Natural killer cell (primary cell): ENCODE results near the gene ZAR1L. TPM values are rescaled to one million over a fixed set of nuclear protein-coding genes. Genes with fewer than 3 reads are reported as not detected.

ENCODE experiments used
- ATAC-seq, 3 donors: fragments of 150-1000 bp in 2 of 3; fragments of 200-7000 bp in 1 of 3; cut with Tn5 transposase; 1 replicate in 1 of 3; 2 replicates in 2 of 3; pipeline ENCODE4 v1.10.0; 2021; ENCODE audit warnings: mild to moderate bottlenecking in 2 of 3, moderate library complexity in 2 of 3
- DNase-seq, 2 donors: peaks; one replicate each; pipeline versions ENCODE4 v3.0.0 to v3.0.0-alpha.2; 2013 to 2021; ENCODE audit warnings: mixed read lengths in 1 of 2
- H3K27ac ChIP-seq: one replicate; pipeline ENCODE4 v1.5.1; 2013; ENCODE audit warnings: mild to moderate bottlenecking, low read length
- H3K27me3 ChIP-seq: one replicate; pipeline ENCODE4 v1.6.1; 2013; ENCODE audit warnings: low read length; ENCODE audit not compliant: control insufficient read depth, insufficient read depth
- H3K36me3 ChIP-seq: one replicate; pipeline ENCODE4 v1.6.1; 2013; ENCODE audit warnings: low read length; ENCODE audit not compliant: control insufficient read depth, insufficient read depth
- H3K4me1 ChIP-seq: one replicate; pipeline ENCODE4 v1.6.1; 2013; ENCODE audit warnings: low read length; ENCODE audit not compliant: control insufficient read depth, insufficient read depth
- H3K4me3 ChIP-seq: one replicate; pipeline ENCODE4 v1.5.1; 2013; ENCODE audit warnings: low read length
- H3K9me3 ChIP-seq: one replicate; pipeline ENCODE4 v1.6.1; 2013; ENCODE audit warnings: low read length; ENCODE audit not compliant: control insufficient read depth, insufficient read depth
- H3K27ac Mint-ChIP-seq, 2 donors: one replicate each; pipeline ENCODE4 v1.8.0; 2022; ENCODE audit warnings: mild to moderate bottlenecking in 2 of 2, mixed read lengths in 2 of 2, moderate library complexity in 1 of 2
- H3K27me3 Mint-ChIP-seq, 2 donors: one replicate each; pipeline ENCODE4 v1.8.0; 2022; ENCODE audit warnings: low read depth in 2 of 2, mixed read lengths in 2 of 2
- H3K36me3 Mint-ChIP-seq: one replicate; pipeline ENCODE4 v1.8.0; 2022; ENCODE audit warnings: mixed read lengths
- H3K4me1 Mint-ChIP-seq, 2 donors: one replicate each; pipeline ENCODE4 v1.8.0; 2022; ENCODE audit warnings: mixed read lengths in 2 of 2
- H3K4me3 Mint-ChIP-seq: one replicate; pipeline ENCODE4 v1.8.0; 2022; ENCODE audit warnings: mild to moderate bottlenecking, moderate library complexity, mixed read lengths
- H3K9me3 Mint-ChIP-seq, 2 donors: one replicate each; pipeline ENCODE4 v1.8.0; 2022; ENCODE audit warnings: mixed read lengths in 2 of 2
- CTCF ChIP-seq: fragments of 200-600 bp; IDR thresholded peaks from one replicate; pipeline ENCODE4 v1.8.0; 2022; ENCODE audit warnings: antibody characterized with exemption
- WGBS: methylation state at CpG from one replicate; pipeline ENCODE4 v1.1.7; 2013; ENCODE audit warnings: missing lambda C conversion rate; ENCODE audit not compliant: insufficient coverage; 5-methylcytosine and 5-hydroxymethylcytosine counted together
- intact Hi-C: fragments of 100-400 bp; cut with micrococcal nuclease; formaldehyde crosslinking; loops from one replicate; pipeline ENCODE4 v1.14.2; 2022
- total RNA-seq, 4 donors: library from RNA; stranded (reverse); fragments of 120-200 nt in 1 of 4; gene quantifications; one replicate each; pipeline versions ENCODE4 v1.2.3 to v1.2.4, GENCODE V29; 2013 to 2022

The ZAR1L gene
- total RNA-seq, 3 donors from 2014 or later (not counting 1 experiment from before 2014, with no cell fraction given) = 0.23 TPM; not detected in 2

DNA sequence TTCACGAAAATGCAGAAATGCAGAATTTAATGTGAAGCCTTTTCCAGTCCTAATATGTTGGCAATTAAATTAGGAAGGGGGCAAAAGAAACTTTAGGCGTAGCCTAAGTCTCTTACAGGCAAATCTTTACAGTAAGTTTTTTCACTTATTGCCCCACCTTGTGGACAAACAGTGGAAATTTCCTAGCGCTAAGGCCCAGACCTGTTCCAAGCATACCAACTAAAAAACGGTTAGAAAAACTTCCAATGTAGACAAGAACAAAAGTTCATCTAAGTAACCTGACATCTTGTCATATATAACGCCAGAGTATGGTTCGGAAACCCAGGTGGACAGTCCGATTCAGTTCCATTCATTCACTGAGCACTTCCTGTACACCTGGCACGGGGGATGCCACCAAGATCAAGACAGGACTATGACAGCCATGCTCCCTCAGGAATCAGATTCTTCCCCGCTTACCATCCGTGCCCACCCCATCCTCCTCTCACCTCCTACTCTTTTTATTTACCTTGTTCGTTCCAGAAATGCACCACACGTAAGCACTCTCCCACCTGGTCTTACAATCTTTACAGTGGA, 4.9 kb downstream of the ZAR1L start:
- Mint-ChIP-seq H3K4me3 (peak overlapping the region; percentile 74), H3K9me3 (no peaks in the 10 kb centered on the region), H3K27me3 (peaks cover 0 to 8% of the 10 kb centered on the region in 2 donors), H3K27ac (no peak overlapping the region), H3K4me1 (peaks cover 20 to 27% of the 10 kb centered on the region in 2 donors), H3K36me3 (no peaks in the 10 kb centered on the region)
- TF ChIP-seq CTCF = peak; percentile 72
- ATAC-seq (peak; percentile 24 to 46 (median 26)), DNase-seq (peak in 1 of 2 donors; percentile 69)
- Histone ChIP-seq H3K9me3 (no peaks in the 10 kb centered on the region), H3K36me3 (no peaks in the 10 kb centered on the region), H3K4me1 (peaks cover 15% of the 10 kb centered on the region), H3K27ac (no peak overlapping the region), H3K4me3 (no peak overlapping the region), H3K27me3 (no peaks in the 10 kb centered on the region)
- 54% methylated on average over 12 of the region's 12 CpGs for WGBS
- intact Hi-C loops = loop anchor here (1.0 to 10.0 kb wide), 2 partner anchors 275 to 400 kb away; partner anchors contain the start of gene FRY

DNA sequence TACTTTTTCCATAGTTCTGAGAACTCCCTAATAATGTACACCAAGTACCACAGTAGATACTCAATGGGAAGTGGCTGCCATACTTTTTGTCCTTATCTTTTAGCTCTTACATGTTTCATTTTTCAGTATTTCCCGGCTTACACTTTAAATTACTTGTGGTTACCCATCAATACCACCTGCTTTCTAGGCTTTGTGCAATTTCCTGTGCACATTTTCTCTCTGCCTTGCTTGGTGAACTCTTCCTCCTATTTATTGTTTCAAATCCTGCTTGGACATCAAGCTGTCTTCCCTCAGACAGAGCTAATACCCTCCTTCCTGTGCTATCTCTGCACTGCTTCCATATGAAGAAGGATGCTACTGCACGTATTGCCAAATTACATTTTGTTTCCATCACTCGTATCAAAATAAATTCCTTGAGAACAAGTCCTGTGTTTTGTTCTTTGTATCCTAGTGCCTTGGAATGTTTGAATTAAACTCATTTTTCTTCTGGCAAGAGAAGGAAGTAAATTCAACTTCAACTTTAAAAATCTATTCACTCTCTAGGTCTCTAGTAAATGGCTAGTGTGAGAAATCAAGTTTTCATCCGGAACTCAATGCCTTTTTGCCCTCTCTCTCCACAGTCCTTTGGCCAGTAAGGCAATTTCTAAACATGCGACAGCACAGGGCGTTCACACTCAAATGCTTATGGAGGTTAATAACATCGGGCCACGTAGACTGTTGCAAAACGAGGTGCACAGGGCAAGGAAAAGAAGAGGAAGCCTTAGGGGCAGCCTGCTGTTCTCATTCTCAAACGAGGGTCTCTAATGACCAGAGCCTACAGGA, 5.6 kb downstream of the ZAR1L start:
- Mint-ChIP-seq H3K9me3 (no peaks in the 10 kb centered on the region), H3K27me3 (peaks cover 0 to 8% of the 10 kb centered on the region in 2 donors), H3K4me1 (peaks cover 13 to 20% of the 10 kb centered on the region in 2 donors), H3K4me3 (peak overlapping the region; percentile 74), H3K27ac (no peak overlapping the region), H3K36me3 (no peaks in the 10 kb centered on the region)
- no peak for TF ChIP-seq CTCF
- Histone ChIP-seq H3K27ac (no peak overlapping the region), H3K4me3 (no peak overlapping the region), H3K4me1 (peaks cover 8% of the 10 kb centered on the region), H3K36me3 (no peaks in the 10 kb centered on the region), H3K27me3 (no peaks in the 10 kb centered on the region), H3K9me3 (no peaks in the 10 kb centered on the region)
- 40% methylated on average over 10 of the region's 10 CpGs for WGBS
- DNase-seq (no peak), ATAC-seq (peak in 2 of 3 donors; percentile 27 to 38)
- intact Hi-C loops = loop anchor here (1.0 to 10.0 kb wide), 2 partner anchors 275 to 399 kb away; partner anchors contain the start of gene FRY

DNA sequence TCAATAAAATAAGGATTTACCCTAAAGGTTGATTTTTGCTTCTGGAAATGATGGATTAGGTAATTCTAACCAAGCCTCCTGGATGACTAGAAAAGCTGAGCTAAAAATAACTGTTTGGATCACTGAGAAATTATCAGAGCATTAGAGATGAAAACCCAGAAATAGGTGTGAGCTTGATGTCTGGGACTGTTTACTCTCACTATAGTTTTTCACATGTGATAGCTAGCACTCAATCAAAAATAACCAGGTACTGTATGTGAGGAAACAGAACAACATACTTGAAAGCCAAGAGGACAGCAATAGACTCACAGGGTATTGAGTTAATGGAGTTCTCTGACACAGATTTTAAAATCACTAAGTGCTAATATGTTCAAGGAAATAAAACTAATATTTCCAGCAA, 9.5 kb downstream of the ZAR1L start:
- Histone ChIP-seq H3K27me3 (peaks cover 4% of the 10 kb centered on the region), H3K4me1 (peaks cover 4% of the 10 kb centered on the region), H3K36me3 (no peaks in the 10 kb centered on the region), H3K9me3 (no peaks in the 10 kb centered on the region), H3K4me3 (no peak overlapping the region), H3K27ac (no peak overlapping the region)
- no peak overlapping the region for H3K27ac Mint-ChIP-seq
- no peak for TF ChIP-seq CTCF
- peaks cover 0 to 8% of the 10 kb centered on the region in 2 donors for H3K27me3 Mint-ChIP-seq
- no peak for DNase-seq
- no peak for ATAC-seq
- intact Hi-C loops = no loop called here
- no peaks in the 10 kb centered on the region for H3K36me3 Mint-ChIP-seq
- no peak overlapping the region for H3K4me3 Mint-ChIP-seq
- peaks cover 10 to 14% of the 10 kb centered on the region in 2 donors for H3K4me1 Mint-ChIP-seq
- no peaks in the 10 kb centered on the region for H3K9me3 Mint-ChIP-seq
